GM10847 (cell line): ENCODE results near the gene TRIO.

ENCODE experiments used
- POLR2A ChIP-seq: IDR thresholded peaks from 2 replicates; pipeline ENCODE4 v1.6.1; 2011; ENCODE audit not compliant: insufficient read length; ENCODE audit errors: extremely low read depth

Gene TRIO

GRCh38 chr5:14286574-14287421, 143.7 kb downstream of the TRIO start:
- TF ChIP-seq POLR2A, result no peak

GRCh38 chr5:14292766-14293658, 149.9 kb downstream of the TRIO start:
- TF ChIP-seq POLR2A, result no peak

DNA sequence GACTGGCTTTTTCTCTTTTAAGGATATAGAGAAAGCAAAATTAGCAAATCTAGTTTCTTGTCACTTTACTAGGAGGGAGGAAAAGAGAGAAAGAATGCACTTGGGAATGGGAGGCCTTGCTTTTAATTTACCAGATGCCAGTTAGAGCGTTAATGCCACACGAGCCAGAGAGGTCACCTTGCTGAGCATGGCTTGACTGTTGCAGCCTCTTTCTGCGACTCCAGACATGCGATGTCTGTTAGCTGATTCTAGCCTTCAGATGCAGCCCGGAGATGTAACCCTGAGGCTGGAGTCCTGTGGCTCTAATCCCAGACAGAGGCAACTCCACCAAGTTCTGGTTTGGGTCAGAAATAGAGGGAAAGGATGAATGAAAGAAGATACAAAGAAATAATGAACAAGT, 152.5 kb downstream of the TRIO start:
- no peak for TF ChIP-seq POLR2A

DNA sequence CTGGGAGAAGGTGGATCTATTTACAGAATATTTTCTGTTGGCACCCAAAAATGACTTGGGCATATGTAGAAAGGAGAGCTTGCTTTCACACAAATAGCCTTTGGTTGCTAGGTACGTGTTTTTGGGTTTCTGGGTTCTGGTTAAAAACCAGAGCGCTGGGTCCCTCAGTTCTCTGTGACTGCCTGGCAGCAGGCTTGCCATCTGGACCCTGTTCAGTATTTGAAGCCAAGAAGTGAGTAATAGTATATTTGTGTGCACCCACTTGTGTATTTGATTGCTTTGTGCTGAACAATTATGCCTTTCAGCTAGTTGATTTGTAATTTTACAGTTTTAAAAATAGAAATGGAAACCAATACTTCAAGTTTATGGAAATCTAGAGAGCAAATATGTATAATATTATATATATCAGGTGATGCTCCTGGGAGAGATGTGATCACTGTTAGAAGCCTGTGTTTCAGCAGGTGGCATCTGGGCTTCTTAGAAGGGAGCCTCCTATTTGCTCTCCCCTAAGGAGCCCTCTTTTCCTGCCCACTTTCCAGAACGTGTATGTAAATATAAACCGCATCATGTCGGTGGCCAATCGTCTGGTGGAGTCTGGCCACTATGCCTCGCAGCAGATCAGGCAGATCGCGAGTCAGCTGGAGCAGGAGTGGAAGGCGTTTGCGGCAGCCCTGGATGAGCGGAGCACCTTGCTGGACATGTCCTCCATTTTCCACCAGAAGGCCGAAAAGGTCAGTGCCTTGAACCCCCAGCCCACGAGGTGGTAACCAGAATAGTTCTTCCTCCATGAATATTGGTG, 153.6 kb downstream of the TRIO start:
- no peak for TF ChIP-seq POLR2A

DNA sequence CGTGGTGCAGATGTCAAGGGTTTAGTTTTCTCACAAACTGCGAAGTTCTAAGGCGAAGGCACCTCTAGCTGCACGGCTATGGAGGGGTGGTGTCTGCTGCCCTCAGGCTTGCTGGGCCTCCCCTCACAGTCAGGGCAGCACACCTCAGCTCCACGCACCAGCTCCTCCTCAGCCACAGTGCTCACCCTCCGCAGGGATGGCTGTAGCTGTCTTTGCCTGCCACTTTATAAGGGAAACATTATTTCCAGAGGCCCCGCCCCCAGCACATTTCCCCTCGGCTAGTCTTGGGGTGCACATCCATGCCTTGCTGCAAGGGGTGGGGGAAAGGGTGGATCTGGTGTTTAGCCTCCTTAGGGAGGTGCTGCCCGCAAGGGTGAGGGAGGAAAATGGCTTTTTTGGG, 154.6 kb downstream of the TRIO start:
- no peak for TF ChIP-seq POLR2A

- TF ChIP-seq POLR2A, result no peak
These were observed 155.1 kb downstream of the TRIO start for GRCh38 chr5:14298126-14298847.

DNA sequence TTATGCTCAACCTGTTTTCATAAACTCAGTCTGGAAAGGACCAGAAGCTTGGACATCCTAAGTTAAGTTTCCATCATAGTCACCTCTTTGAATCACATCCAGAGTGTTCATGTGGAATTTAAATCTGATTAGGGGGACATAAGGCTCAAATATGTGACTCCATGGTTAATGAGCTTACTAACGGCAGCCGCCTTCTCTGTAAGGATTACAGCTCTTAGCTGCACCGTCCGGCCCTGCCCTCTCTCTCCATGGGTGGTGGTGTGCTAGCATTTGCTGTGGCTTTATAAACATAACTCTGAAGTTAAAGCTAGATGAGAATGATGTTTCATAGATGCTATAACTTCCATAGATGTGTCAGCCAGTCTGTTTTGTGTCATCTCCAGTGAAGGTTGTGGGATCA, 156.5 kb downstream of the TRIO start:
- no peak for TF ChIP-seq POLR2A

DNA sequence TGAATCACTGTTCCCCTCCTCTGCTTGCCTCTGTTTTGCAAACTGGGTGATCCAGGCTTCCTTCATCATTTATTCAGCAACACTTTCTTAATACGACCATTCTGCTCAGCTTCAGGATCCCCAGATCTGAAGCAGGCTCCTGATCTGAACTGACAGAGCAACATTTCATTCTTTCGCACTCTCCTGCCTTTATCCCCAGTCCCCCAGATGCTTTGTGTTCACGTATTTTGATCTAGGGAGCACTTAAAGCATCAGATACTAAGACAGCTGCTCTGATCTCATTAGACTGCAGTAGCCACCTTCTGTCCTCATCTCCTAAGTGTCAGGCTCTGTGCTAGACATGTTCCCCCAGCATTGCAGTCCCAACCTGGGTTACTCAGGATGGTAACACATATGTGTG, 158.0 kb downstream of the TRIO start:
- TF ChIP-seq POLR2A, result no peak

DNA sequence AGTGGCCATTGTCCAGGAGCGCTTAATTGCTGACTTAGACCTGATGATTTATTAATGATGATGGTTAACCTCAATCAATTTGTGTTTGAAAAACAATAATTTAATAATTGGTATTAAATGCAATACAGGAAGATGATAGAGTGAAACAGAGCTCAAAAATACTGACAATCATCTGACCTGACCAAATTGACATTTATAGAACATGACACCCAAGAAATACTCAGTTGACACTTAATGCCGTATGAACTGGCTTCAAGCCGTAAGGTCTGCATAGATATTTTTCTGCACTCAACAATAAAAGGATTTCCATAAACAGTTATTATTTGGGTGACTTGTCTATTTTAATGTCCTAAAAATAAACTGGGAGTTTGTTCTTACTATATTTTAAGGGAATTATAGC, 159.2 kb downstream of the TRIO start:
- no peak for TF ChIP-seq POLR2A

DNA sequence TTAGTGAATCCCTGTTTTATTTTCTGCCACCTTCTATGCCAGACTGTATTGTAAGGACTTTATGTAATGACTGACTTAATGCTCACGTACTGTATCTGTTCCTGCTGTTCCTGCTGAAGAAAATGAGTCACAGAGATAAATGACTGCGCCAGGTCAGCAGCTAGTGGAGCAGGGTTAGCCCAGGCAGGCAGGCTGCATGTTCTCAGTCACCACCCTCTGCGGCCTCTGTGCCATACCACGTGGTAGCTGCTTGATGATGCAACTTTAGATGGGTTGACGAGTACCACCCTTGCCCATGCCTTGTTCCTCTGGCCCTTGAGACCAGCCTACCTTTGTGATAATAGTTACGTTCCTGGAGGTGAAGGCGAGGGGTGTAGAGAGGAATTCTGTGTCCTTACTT, 161.9 kb downstream of the TRIO start:
- no peak for TF ChIP-seq POLR2A

DNA sequence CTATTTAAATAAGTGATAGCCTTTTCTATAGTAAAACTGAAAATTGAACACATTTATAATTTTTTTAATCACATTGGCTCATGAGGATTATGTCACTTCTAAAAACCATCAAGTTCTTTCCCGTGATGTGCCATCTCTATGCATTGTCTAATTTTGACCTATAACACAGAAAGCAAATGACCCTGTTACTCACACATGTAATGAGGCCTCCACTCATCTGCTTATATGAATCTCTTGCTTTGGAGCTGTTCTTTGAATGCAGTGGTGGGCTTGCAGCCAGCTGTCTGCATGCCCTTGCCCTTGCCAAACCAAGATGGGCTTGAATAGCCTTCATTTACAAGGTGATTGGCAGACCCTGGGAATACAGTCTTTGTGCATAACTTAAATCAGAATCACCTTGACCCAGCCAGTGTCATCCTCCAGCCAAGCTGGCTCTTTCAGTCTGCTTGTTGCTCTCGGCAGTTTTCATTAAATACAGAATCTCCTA, 163.2 kb downstream of the TRIO start:
- TF ChIP-seq POLR2A, result no peak

- no peak for TF ChIP-seq POLR2A
These were observed 165.4 kb downstream of the TRIO start for GRCh38 chr5:14308384-14309154.

DNA sequence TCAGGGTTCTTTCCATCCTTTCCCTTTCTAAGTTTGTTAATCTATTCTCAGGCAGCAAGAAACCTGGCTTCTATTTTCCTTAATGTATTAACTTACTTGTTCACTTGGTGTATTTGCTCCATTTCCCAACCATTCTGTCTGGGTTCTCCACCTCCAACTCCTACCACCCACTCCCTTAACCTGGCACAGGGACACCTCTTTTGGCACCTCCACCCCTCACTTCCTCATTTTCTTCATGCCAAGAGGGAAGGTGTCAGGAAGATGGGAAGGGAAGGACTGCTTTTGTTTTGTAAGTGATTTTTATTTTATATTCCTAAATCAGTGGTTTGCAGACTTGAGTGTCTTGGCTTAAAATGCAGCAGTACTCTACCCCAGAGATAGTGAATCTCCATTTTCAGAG, 166.1 kb downstream of the TRIO start:
- no peak for TF ChIP-seq POLR2A
